Measurements from ENCODE around the gene GTF2E1.
"Not testable (repeated sequence)": the region's sequence is repeated elsewhere in the genome, so short reads cannot be mapped to it uniquely, and the experiment has no call there.

The GTF2E1 gene

DNA sequence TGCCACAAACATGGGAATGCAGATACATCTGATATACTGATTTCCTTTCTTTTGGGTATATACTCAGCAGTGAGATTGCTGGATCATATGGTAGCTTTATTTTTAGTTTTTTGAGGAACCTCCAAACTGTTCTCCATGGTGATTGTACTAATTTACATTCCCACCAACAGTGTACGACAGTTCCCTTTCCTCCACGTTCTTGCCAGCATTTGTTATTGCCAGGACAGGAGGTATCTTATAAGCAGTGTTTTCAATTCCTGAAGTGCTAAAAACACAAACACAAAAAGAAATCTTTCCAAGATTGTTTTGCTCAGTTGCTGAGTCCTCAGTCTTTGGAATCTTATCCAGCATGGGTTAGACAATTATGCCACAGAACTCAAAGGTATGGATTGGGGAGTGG lies 13.5 kb downstream of the GTF2E1 start:
- DNase-seq: no peak

DNA sequence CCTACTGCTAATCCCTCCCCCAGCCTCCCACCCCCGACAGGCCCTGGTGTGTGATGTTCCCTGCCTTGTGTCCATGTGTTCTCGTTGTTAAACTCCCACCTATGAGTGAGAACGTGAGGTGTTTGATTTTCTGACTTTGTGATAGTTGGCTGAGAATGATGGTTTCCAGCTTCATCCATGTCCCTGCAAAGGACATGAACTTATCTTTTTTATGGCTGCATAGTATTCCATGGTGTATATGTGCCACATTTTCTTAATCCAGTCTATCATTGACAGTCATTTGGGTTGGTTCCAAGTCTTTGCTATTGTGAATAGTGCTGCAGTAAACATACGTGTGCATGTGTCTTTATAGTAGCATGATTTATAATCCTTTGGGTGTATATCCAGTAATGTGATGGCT lies 16.0 kb downstream of the GTF2E1 start:
- not testable (repeated sequence) for DNase-seq

DNA sequence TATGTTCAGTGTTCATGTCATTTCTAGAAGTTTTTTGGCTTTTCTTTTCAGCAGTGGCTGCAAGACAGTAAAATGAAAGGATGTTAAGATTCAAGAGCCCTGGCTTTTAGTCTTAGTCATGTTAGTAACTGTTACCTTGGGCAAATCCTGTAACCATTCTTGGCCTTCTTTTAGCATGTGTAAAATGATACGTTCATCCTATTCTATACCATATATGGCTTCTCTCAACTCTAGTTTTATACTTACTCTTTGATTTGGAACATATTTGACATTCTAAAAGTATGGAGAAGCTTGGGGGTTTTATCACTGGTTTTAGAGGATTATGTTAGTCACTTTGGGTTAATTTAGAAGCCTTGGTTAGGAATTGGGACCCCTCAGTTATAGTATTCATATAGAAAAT lies 20.1 kb downstream of the GTF2E1 start:
- no peak for DNase-seq

DNA sequence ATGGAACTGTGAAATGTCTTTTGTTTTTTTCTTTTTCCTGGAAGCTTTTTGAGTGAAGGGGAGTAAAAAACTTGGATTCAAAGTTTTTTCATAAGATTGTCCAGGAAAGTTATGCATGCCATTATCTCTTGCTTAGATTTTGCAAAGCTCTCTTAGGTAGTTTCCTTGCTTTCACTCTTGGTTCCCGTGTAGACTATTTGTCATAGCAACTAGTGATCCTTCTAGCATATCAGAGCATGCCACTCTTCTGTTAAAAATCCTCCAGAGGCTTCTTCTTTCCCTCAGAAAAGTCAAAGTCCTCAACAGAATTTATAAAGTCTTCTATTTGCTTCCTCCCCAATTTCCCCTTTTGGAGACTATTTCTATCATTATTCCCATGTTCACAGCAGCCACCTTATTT lies 21.1 kb downstream of the GTF2E1 start:
- DNase-seq: no peak

DNA sequence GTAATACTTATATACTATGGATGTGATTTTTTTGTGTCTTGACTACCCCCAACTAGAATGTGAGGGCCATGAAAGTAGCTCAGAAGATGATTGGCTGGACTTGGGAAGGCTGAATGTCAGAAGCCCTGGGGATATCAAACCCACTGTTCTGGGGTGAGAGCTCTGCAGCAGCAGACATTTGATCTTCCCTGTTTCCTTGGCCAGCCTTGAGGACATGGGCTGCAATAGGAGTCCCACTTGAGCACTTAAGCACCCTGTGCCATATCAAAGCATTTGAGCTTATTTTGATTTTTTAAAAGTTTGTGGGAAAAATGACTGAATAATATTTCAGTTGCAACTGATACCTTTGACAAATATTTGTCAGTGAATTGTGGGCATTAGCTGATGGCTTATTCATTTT lies 21.7 kb downstream of the GTF2E1 start:
- DNase-seq: no peak

DNA sequence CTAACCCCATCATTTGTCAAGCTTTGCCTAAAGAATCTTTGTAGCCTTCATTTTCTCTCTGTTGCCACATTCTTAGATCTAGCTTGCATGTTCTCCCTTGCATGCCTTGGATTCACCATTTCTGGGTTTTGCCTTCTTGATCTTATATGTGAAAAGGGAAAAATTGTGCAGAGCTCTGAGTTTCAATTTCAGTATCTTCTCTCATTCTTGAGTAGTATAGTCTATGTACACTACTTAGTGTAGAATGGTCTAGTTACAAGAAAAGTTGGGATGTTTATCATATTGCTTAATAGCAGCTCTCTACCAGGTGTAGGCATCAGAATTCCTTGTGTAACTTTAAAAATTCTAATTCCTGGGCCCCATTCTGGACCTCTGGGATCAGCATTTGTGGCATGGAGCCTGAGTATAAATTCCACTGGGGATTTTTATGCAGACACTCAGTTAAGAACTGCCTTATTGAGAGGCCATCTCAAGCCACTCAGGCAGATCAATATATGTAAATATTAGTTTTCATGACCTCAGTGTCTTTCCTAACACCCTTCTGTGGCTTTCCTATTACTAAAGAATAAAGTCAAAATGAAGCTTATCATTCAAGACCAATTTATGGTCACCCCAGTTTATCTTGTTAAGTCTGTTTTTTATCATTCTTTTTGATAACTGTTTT lies 23.4 kb downstream of the GTF2E1 start:
- no peak for DNase-seq

DNA sequence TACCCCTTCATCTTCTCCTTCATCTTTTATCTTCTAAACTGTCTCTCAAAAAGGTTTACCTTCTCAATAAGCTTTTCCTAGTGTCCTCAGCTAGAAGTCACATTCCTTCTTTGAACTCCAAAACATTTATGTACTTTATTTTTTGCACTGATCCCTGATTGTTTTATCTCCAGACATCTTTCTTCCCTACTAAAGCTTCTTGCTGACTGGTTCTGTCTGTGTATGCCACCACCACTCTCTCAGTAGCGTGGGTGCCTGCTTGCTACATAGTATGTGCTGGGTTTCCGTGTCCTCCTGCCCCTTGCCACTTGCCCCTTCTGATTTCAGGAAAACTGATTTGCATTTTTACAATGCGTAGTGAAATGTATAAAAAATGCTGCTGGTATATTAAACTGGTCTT lies 24.0 kb downstream of the GTF2E1 start:
- no peak for DNase-seq

DNA sequence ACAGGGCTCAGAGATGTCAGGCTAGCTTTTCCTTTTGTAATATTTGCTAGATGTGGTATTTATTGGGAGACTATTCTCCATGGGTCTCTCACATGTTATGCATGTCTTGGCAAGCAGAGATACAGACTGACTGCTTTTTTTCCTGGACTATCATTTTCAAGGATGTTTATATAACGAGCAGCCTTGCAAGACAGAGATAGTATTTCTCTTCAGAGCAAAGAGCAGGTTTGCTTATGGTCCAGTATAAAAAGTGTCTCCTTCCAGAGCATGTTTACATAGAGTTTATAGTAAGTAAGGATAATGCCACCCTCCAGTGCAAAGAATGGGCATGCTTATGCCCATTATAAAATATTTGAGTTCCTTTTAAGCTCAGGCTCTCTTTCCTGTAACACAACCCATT lies 24.6 kb downstream of the GTF2E1 start:
- DNase-seq: no peak

DNA sequence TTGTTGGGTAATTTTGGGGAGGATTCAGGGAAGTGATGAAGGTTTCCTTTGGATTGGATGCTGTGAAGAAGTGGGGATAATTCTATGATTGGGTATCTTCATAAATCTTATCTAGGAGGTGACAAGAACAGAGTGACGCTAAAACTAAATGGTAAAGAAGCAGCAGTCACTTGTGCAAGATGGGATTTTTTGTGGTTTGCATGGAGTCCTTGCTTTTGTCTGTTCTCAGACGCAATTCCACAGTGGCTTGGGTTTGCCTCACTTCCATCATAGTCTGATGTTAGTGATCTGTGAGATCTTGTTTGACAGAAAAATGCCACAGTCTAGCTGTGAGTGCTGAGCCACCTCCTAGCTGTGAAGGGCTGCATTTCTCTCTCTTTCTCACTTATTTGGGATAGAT lies 26.9 kb downstream of the GTF2E1 start:
- no peak for DNase-seq

DNA sequence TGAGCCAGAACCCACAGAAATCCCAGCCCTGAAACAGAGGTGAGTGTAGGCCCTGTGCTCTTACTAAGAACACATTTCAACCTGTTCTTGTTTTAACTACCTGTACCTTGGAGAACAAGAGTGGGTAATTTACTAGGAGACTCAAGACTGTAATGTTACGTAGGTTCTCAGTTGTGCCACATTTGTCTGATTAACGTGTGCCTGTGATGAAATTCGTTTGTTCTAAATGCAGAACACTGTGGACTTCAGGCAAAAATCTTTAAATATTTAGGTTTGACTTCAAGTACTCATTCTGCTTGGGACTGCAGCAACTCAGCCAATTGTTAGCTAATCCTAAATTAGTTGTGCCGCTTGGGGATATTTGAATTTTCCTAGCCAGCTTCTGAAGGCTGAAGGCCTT lies 28.3 kb downstream of the GTF2E1 start:
- DNase-seq: no peak

DNA sequence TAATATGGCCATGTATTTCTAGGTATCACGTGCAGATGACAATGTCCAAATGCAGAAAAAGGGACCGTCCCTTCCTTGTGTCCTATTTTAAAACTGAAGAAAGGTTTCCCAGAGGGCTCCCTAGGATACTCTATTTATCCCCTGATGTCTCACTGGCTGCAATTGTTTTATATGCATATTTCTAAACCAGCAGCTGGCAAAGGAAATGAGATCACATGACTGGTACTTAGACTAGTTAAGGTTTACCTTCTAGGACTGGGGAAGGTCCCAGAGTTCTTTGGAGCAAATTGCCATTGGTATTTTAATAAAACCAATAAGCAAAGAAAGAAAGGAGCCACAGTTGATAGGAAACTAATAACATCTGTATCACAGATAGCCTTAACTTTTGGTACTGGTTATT lies 29.5 kb downstream of the GTF2E1 start:
- DNase-seq: no peak

DNA sequence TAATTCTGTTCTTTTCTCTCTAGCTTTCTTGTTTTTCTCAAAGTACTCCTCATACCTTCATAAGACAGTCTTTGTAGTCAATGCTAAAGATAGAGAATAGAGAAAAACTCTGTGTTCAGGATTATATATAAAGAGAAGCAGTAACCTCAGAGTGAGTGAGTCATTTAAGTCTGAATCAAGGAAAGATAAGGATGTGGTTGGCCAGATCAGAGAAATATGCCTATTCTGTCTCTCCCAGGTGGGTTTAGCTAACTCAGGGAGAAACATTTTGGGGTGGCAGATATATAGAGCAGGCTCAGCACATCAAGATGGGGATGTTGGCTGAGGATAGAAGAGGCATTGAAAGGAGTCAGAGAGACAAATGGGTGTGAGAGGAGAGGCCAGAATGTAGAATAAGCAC lies 31.4 kb downstream of the GTF2E1 start:
- DNase-seq: no peak

DNA sequence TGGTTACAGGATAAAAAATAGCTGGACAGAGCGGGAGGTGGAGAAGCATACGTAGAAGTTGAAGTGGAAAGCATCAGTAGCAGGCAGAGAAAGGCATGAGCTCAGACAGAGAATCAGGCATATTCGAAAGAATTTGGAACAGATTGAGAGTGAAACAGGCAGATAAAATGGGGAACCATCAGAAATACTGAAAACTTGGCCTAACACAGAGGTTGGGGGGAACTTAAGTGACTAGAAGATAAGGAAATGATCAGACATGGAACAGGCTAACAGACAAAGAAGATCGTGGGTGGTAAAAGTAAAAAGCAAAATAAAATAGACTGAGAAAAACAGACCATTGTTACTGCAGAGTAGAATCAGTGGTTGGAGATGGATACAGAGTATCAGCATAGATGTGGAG lies 32.9 kb downstream of the GTF2E1 start:
- no peak for DNase-seq

DNA sequence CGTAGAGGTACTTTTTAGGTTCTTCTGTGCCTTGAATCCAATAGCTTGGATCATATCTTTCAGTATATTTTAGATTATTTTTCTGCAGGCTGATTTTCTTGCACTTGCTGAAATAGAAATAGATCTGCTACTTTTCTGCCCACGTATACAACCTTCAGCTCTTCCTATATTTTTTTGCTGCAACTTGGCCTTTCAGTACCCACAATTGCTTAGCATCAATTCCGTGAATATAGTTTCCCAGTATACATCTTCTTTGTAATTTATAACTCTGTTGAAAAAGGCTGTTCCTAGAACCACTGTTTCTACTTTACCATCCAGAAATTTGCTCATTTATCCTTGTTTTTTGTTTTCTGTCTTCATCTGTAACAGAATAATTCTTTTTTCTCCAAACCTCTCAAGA lies 36.2 kb downstream of the GTF2E1 start:
- DNase-seq: no peak

DNA sequence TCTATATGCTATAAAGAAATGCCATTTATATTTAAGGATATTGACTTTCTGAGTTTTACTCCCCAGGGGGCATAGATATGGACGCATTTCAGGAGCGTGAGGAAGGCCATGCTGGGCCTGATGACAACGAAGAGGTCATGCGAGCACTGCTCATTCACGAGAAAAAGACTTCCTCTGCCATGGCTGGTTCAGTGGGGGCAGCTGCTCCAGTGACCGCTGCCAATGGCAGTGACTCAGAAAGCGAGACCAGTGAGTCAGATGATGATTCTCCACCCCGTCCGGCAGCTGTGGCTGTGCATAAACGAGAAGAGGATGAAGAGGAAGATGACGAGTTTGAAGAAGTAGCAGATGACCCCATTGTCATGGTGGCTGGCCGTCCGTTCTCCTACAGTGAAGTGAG lies 38.4 kb downstream of the GTF2E1 start:
- peak in 1 of 2 donors; percentile 1 for DNase-seq

DNA sequence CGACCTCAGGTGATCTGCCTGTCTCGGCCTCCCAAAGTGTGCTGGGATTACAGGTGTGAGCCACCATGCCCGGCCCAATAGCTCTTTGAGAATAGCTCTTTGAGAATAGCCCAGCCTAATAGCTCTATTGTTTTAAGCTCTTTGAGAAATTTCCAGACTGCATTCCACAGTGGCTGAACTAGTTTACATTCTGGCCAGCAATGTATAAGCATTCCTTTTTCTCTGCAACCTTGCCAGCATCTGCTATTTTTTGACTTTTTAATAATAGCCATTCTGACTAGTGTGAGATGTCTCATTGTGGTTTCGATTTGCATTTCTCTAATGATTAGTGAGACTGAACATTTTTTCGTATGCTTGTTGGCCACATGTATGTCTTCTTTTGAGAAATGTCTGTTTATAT lies 43.3 kb downstream of the GTF2E1 start:
- DNase-seq: not testable (repeated sequence)

DNA sequence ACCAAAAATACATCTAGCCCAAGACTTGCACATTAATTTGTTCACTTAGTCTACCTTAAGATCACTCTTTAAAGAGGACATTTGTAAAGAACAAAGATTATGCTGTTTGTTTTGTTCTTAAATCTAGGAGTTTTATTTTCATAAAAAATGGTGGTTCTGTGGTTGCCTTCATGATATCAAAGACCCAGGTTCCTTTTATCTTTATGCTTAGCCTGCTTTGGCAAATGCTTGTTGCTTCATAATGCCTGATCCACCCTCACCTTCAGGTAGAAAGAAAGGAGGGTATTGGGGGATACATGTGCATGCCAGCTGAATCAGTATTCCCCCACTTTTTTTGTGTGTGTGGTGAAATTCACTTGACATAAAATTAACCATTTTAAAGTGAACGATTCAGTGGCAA lies 48.5 kb downstream of the GTF2E1 start:
- DNase-seq: no peak

DNA sequence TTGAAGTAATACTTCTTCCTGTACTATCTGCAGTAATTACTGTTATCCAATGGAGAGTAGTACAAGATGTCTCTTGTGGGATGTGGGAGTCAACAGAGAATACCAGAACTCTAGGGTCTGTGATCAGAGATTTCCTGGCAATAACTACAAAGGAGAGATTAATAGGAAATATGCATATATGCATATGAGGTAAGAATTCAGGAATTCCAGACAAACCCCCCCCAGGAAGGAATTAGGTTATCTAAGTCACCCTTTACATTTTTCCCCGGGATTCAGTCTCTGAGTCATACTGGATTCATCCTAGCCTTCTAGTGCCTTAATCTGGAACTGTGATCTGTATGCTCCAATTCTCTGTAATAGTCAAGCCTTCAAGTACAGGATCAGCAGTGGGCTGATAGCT lies 49.4 kb downstream of the GTF2E1 start:
- no peak for DNase-seq

DNA sequence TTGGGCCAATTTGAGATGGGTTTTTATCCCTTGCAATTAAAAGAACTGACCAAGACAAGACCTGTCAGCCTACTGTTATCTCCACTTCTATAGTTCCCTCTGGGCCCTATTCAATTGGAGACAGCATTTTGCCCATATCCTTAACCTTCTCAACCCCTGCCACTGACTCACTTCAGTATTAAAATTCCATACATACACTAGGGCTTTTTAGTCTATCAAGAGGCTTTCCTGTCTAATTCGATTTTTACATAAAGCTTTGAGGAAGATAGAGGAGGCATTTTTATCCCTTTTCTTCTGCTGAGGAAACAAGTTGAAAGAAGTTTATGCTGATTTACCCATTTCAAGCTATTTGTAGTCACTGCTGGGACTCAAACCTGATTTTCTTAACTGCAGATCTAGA lies 51.1 kb downstream of the GTF2E1 start:
- DNase-seq: no peak

DNA sequence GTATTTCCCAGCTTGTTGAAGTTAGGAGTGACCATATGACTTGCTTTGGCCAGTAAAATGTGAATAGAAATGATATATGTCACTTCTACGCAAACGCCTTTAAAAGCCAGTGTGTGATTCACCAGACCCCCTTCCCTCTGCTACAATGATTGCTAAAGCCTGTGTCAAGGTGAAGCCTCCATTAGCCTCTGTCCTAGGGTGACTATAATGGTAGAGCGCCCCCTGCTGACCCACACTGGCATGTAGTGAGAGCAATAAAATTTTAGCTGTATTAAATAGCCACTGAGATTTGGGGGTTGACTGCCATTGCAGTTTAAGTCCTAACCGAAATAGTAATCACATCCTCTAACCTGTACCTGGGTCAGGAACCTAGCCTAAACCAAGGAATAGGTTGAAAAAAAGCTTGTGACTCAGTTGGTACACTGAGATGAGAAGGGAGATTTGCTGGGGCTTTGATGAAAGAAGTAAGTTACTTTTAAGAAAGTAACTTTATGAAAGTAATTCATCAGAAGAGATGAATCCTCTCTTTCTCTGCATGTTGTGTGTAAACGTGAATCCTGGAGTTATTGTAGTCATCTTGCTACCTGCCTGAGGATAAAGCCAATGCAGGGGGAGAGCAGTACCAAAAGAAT lies 52.6 kb downstream of the GTF2E1 start:
- peak; percentile 71 to 84 for DNase-seq

DNA sequence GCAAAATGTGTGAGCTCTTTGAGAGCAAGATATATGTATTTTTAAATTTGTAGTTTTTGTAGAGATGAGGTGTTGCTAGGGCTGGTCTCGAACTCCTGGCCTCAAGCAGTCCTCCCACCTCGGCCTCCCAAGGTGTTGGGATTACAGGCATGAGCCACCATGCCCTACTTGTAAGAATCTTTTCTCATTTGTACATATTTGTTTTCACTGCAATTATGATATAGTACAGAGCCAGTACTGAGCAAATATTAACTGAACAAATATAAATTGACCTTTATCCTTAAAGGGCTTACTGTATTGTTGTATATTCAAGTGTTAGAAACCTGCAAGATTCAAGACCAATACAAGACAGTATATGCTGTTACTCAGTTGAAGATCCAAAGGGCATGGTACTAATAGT lies 53.4 kb downstream of the GTF2E1 start:
- no peak for DNase-seq

DNA sequence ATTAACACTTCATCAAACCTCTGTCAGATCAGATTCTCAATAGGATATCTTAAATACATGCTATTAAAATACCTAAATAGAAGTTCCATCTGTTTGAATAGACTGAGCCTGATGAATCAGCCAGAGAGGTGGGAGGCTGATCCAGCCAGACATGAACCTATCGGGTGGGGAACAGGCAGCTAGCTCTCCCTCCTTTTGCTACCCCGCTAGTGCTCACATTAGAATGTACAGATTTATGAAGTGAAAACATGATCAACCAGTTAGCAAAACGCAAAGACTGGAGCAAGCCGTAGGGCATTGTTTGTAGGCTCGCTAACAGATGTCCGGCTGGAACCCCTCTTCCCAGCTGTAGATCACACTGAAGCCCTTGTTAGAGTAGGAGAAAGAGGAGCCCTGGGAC lies 54.4 kb downstream of the GTF2E1 start:
- no peak for DNase-seq

DNA sequence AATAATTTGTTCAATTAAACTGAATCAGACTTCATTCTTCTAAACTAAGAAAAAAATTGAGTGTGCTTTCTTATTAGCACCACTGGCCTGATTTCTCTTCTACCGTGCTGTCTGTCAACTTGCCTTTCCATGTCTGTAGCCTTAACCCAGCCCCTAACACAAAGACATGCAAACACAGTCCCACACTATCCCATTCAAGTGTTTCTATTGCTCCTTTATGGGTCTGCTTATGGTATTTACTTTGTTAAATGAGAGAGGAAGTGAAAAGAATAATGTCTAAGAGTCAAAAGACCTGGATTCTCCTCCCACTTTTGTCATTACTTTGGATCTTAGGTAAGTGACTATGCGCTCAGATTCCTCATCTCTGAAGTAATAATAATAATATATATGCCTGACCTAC lies 55.3 kb downstream of the GTF2E1 start:
- DNase-seq: no peak

DNA sequence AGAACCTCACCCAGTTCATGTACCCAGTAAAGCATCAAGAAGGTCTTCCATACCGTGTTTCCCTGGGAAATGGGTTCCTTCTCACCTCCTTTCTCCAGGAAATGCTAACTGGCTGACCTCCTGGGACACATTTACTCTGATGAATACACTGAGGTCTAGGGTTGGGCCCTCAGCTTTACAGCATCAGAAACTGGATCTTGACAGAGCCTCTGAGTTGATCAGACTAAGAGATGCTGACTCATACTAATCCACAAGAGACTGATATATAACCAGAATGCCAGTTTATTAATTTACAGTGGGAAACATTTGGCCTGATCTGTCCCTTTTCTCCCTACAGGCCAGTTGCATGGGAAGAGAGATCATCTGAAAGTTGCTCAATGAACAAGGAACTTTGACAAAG lies 55.8 kb downstream of the GTF2E1 start:
- DNase-seq: no peak

DNA sequence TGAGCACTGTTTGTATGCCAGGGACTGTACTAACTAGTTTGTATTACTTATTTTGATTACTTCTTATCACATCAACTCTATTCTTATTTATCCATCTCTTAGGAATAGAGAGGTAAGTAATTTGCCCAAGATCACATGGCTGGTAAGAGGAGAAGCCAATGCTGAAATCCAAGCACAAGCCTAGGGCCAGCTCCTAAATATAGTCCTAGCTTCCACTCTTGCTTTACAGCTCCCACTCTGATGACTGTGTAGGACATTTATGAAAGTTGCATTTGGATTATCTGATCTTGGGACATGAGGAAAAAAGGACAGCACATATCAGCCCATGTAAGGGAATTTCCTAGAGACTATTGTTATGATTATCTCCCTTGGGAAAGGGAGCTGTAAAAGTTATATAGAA lies 58.1 kb downstream of the GTF2E1 start:
- DNase-seq: no peak

Measured in CD4-positive, alpha-beta T cell treated with Interferon alpha-2 for 1 hour (primary cell).